HepG2 (cell line): Measurements from ENCODE around the gene TREX2. TPM values are rescaled to one million over a fixed set of nuclear protein-coding genes. Genes with fewer than 3 reads are reported as not detected.
A peak's percentile ranks its signal among the peaks of the same experiment; 100 is the strongest.

Experiments
- BRF2 ChIP-seq: sonication (generic); formaldehyde crosslinking; IDR thresholded peaks from 2 replicates; pipeline ENCODE4 v1.8.1; 2022; ENCODE audit warnings: mild to moderate bottlenecking, missing genetic modification reagents
- KDM4B ChIP-seq: sonication (generic); formaldehyde crosslinking; IDR thresholded peaks from 2 replicates; pipeline ENCODE4 v1.4.0; 2020; ENCODE audit warnings: missing genetic modification reagents
- MBNL3 ChIP-seq: fragments of 250-450 bp; sonication (Bioruptor Pico); conservative IDR thresholded peaks from 2 replicates; pipeline ENCODE4 v1.8.0; 2022; ENCODE audit warnings: mild to moderate bottlenecking, inconsistent platforms
- MLX ChIP-seq: IDR thresholded peaks from 2 replicates; pipeline ENCODE4 v1.6.1; 2016
- PAX8 ChIP-seq: sonication (generic); formaldehyde crosslinking; IDR thresholded peaks from 2 replicates; pipeline ENCODE4 v1.8.0; 2022; ENCODE audit warnings: mild to moderate bottlenecking, missing genetic modification reagents, borderline replicate concordance
- PHF21A ChIP-seq: sonication (generic); formaldehyde crosslinking; IDR thresholded peaks from 2 replicates; pipeline ENCODE4 v1.5.0; 2020; ENCODE audit warnings: mild to moderate bottlenecking, missing genetic modification reagents
- RBFOX2 ChIP-seq: fragments of 200-400 bp; formaldehyde crosslinking; IDR thresholded peaks from 2 replicates; pipeline ENCODE4 v1.6.1; 2017; ENCODE audit warnings: low read depth, mild to moderate bottlenecking, low read length
- RBM39 ChIP-seq: fragments of 200-400 bp; formaldehyde crosslinking; IDR thresholded peaks from one replicate; pipeline ENCODE4 v1.6.1; 2018; ENCODE audit warnings: antibody characterized with exemption, mild to moderate bottlenecking, low read depth, low read length; ENCODE audit not compliant: poor library complexity, severe bottlenecking
- RXRA ChIP-seq: sonication (generic); formaldehyde crosslinking; IDR thresholded peaks from 2 replicates; pipeline ENCODE4 v1.5.1; 2020; ENCODE audit warnings: missing genetic modification reagents
- SOX5 ChIP-seq: IDR thresholded peaks from 2 replicates; pipeline ENCODE4 v1.6.1; 2016; ENCODE audit warnings: borderline replicate concordance
- ZBTB40 ChIP-seq, 2 experiments: fragments of 450-650 bp in 1 of 2; sonication (generic) in 1 of 2; formaldehyde crosslinking in 1 of 2; IDR thresholded peaks; 2 replicates each; pipeline versions ENCODE4 v1.6.1 to v1.8.0; 2016 to 2022; ENCODE audit warnings: antibody characterized with exemption in 1 of 2, mild to moderate bottlenecking in 1 of 2, missing genetic modification reagents in 1 of 2
- ZFP82 ChIP-seq: sonication (generic); formaldehyde crosslinking; IDR thresholded peaks from 2 replicates; pipeline ENCODE4 v1.5.1; 2020; ENCODE audit warnings: mild to moderate bottlenecking, missing genetic modification reagents, borderline replicate concordance
- ZNF331 ChIP-seq: sonication (generic); formaldehyde crosslinking; IDR thresholded peaks from 2 replicates; pipeline ENCODE4 v1.4.0; 2020; ENCODE audit warnings: missing genetic modification reagents
- ZNF335 ChIP-seq: sonication (generic); formaldehyde crosslinking; IDR thresholded peaks from 2 replicates; pipeline ENCODE4 v1.4.0; 2020; ENCODE audit warnings: missing genetic modification reagents
- polyA plus RNA-seq, 8 experiments: library from polyadenylated mRNA; depleted of rRNA in 3 of 8; stranded (reverse) in 7 of 8; unstranded in 1 of 8; fragments of >200 nt; fragmentation: Illumina TruSeq in 4 of 8; extraction: Trizol in 4 of 8; gene quantifications; 2 replicates each; pipeline versions ENCODE4 v1.2.1 to v1.2.3, GENCODE V29; 2011 to 2016; ENCODE audit warnings: low read depth in 4 of 8, missing spikeins in 1 of 8, mixed read lengths in 1 of 8; ENCODE audit not compliant: insufficient read depth in 1 of 8
- total RNA-seq, 5 experiments: library from RNA; depleted of rRNA; stranded (reverse); fragments of >200 nt; fragmentation: Illumina TruSeq; extraction: Trizol; gene quantifications; 2 replicates each; pipeline ENCODE4 v1.2.3, GENCODE V29; 2016; ENCODE audit warnings: low read depth in 1 of 5
- TF ChIP-seq, protein P1 (sequence below): sonication (generic); formaldehyde crosslinking; IDR thresholded peaks from 2 replicates; pipeline ENCODE4 v1.9.0; 2021; ENCODE audit warnings: missing genetic modification reagents, borderline replicate concordance

Gene TREX2
- total and polyA plus RNA-seq, 2 of the 13 experiments (the other 11 are each of a cell fraction or from before 2014, with no cell fraction given) = 0.13 to 0.18 TPM

DNA sequence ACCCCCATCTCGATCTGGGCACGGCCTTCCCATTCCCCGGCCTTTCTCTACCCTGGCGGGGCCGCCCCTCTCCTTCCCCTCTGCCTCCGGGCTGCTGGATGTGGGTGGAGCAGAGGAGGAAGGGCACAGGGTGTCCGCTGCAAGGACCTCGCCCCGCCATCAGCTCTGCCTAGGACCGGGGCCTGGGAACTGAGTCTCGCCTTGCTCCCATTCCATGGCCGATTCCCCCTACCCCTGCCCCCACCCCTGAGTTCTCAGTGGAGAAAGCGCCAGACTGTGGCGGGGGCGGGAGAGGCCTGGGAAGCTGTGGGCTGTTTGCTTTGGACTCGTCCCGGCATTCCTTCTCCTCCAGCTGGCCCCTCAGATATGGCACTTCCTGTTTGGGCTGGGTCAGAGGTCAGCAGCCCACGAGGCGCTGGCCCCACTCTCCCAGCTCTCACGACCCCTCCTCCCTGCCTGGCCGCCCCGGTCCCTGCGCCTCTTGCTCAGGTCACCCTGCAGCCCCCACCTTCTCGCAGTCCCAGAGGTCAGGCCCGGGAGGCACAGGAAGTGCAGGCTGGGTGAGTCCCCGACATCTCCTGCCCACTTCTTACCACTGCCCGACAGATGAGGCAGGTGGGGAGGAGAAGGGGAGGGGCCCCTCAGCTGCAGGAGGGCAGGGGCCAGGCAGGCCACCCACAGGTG is 42.5 kb upstream of the TREX2 start (continued):
- TF ChIP-seq PAX8 (CRISPR knock-in tag) (no peak), MLX (CRISPR knock-in tag) (peak; percentile 46; the same call in 1 of the 2 replicates), PHF21A (peak; percentile 43; the same call in 1 of the 2 replicates), SOX5 (CRISPR knock-in tag) (no peak), MBNL3 (CRISPR knock-in tag) (no peak), KDM4B (no peak), ZNF331 (peak; percentile 17; the same call in 1 of the 2 replicates), ZNF335 (no peak), RBFOX2 (peak; percentile 39; the same call in 1 of the 2 replicates), ZFP82 (CRISPR knock-in tag) (no peak), RBM39 (no peak), RXRA (CRISPR knock-in tag) (peak; percentile 52), BRF2 (CRISPR knock-in tag) (no peak), ZBTB40 (IDR thresholded peaks at IDR 0.05) (no peak), ZBTB40 (CRISPR knock-in tag; IDR thresholded peaks at IDR 0.05) (no peak)
- TF ChIP-seq, protein P1, sequence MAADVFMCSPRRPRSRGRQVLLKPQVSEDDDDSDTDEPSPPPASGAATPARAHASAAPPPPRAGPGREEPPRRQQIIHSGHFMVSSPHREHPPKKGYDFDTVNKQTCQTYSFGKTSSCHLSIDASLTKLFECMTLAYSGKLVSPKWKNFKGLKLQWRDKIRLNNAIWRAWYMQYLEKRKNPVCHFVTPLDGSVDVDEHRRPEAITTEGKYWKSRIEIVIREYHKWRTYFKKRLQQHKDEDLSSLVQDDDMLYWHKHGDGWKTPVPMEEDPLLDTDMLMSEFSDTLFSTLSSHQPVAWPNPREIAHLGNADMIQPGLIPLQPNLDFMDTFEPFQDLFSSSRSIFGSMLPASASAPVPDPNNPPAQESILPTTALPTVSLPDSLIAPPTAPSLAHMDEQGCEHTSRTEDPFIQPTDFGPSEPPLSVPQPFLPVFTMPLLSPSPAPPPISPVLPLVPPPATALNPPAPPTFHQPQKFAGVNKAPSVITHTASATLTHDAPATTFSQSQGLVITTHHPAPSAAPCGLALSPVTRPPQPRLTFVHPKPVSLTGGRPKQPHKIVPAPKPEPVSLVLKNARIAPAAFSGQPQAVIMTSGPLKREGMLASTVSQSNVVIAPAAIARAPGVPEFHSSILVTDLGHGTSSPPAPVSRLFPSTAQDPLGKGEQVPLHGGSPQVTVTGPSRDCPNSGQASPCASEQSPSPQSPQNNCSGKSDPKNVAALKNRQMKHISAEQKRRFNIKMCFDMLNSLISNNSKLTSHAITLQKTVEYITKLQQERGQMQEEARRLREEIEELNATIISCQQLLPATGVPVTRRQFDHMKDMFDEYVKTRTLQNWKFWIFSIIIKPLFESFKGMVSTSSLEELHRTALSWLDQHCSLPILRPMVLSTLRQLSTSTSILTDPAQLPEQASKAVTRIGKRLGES = no peak
